ENCODE data around the gene TMEM131.

Gene TMEM131

GRCh38 chr2:97760480-97761049 is 235.2 kb downstream of the TMEM131 start:
- DNase-seq (ENCODE audit: low read depth in 2 of 2) = no peak

- DNase-seq (ENCODE audit: low read depth in 2 of 2) = no peak
These were observed 235.9 kb downstream of the TMEM131 start for GRCh38 chr2:97759727-97760407.

- DNase-seq (ENCODE audit: low read depth in 2 of 2) = no peak
These were observed 237.5 kb downstream of the TMEM131 start for GRCh38 chr2:97758131-97758705.

- no peak for DNase-seq (ENCODE audit: low read depth in 2 of 2)
These were observed 238.7 kb downstream of the TMEM131 start for GRCh38 chr2:97757062-97757461.

GRCh38 chr2:97755491-97755890 is 240.3 kb downstream of the TMEM131 start:
- DNase-seq (ENCODE audit: low read depth in 2 of 2) = no peak

- DNase-seq (ENCODE audit: low read depth in 2 of 2) = no peak
These were observed 240.9 kb downstream of the TMEM131 start for GRCh38 chr2:97754690-97755346.

GRCh38 chr2:97752342-97753334 is 243.1 kb downstream of the TMEM131 start:
- DNase-seq (ENCODE audit: low read depth in 2 of 2) = no peak

GRCh38 chr2:97751752-97752151 is 244.0 kb downstream of the TMEM131 start:
- no peak for DNase-seq (ENCODE audit: low read depth in 2 of 2)

GRCh38 chr2:97750017-97750416 is 245.7 kb downstream of the TMEM131 start:
- DNase-seq (ENCODE audit: low read depth in 2 of 2) = no peak

- no peak for DNase-seq (ENCODE audit: low read depth in 2 of 2)
These were observed 246.2 kb downstream of the TMEM131 start for GRCh38 chr2:97749581-97749980.

GRCh38 chr2:97747716-97748115 is 248.0 kb downstream of the TMEM131 start:
- no peak for DNase-seq (ENCODE audit: low read depth in 2 of 2)

GRCh38 chr2:97747285-97747684 is 248.5 kb downstream of the TMEM131 start:
- no peak for DNase-seq (ENCODE audit: low read depth in 2 of 2)

GRCh38 chr2:97745474-97746174 is 250.1 kb downstream of the TMEM131 start:
- no peak for DNase-seq (ENCODE audit: low read depth in 2 of 2)

GRCh38 chr2:97743913-97744312 is 251.8 kb downstream of the TMEM131 start:
- no peak for DNase-seq (ENCODE audit: low read depth in 2 of 2)

- no peak for DNase-seq (ENCODE audit: low read depth in 2 of 2)
These were observed 253.3 kb downstream of the TMEM131 start for GRCh38 chr2:97742381-97742847.

- no peak for DNase-seq (ENCODE audit: low read depth in 2 of 2)
These were observed 254.1 kb downstream of the TMEM131 start for GRCh38 chr2:97741686-97742085.

- no peak for DNase-seq (ENCODE audit: low read depth in 2 of 2)
These were observed 254.5 kb downstream of the TMEM131 start for GRCh38 chr2:97741251-97741650.

GRCh38 chr2:97740590-97741182 is 255.1 kb downstream of the TMEM131 start:
- DNase-seq (ENCODE audit: low read depth in 2 of 2) = no peak

- no peak for DNase-seq (ENCODE audit: low read depth in 2 of 2)
These were observed 255.9 kb downstream of the TMEM131 start for GRCh38 chr2:97739893-97740245.

All from stimulated activated CD4-positive, alpha-beta T cell treated with anti-CD3 and anti-CD28 coated beads, Interleukin-1b, Interleukin-23, amount 100 ng/mL, for 4 hours (primary cell).